T-helper 2 cell treated with Interferon-gamma antibody and Interleukin-4, amounts not matched to agents 100 ng/mL and 5 ng/mL, for 36 hours (primary cell): ENCODE measurements around the gene ZFR2. TPM values are rescaled to one million over a fixed set of nuclear protein-coding genes. Genes with fewer than 3 reads are reported as not detected.
"Not testable (repeated sequence)": the region's sequence is repeated elsewhere in the genome, so short reads cannot be mapped to it uniquely, and the experiment has no call there.

Experiments
- intact Hi-C: fragments of 100-400 bp; cut with micrococcal nuclease; formaldehyde crosslinking; loops from one replicate; pipeline ENCODE4 v1.15.1; 2023
- total RNA-seq: library from RNA; stranded (reverse); gene quantifications from 2 replicates; pipeline ENCODE4 v1.2.3, GENCODE V29; 2022

Gene ZFR2
- total RNA-seq, 1 donor from 2014 or later = 0.30 TPM

- intact Hi-C loops = no loop called here
Measured at GRCh38 chr19:3816566-3817218, 52.1 kb downstream of the ZFR2 start.

- intact Hi-C loops = not testable (repeated sequence)
Measured at GRCh38 chr19:3816148-3816547, 52.7 kb downstream of the ZFR2 start.

GRCh38 chr19:3814648-3815047, 54.2 kb downstream of the ZFR2 start:
- intact Hi-C loops = no loop called here

- intact Hi-C loops = loop anchor here (2.0 kb wide), 1 partner anchor 51 kb away; the partner anchor contains the start of gene MRPL54
Measured at GRCh38 chr19:3813473-3814392, 55.1 kb downstream of the ZFR2 start.

- intact Hi-C loops = no loop called here
Measured at GRCh38 chr19:3810708-3811355, 58.0 kb downstream of the ZFR2 start.

- intact Hi-C loops = no loop called here
Measured at GRCh38 chr19:3809881-3810707, 58.7 kb downstream of the ZFR2 start.

GRCh38 chr19:3808420-3809143, 60.3 kb downstream of the ZFR2 start:
- intact Hi-C loops = no loop called here

GRCh38 chr19:3807574-3808354, 61.1 kb downstream of the ZFR2 start:
- intact Hi-C loops = no loop called here

- intact Hi-C loops = no loop called here
Measured at GRCh38 chr19:3807131-3807480, 61.7 kb downstream of the ZFR2 start.

GRCh38 chr19:3805859-3806258, 63.0 kb downstream of the ZFR2 start:
- intact Hi-C loops = no loop called here

- intact Hi-C loops = no loop called here
Measured at GRCh38 chr19:3804429-3804828, 64.4 kb downstream of the ZFR2 start.

GRCh38 chr19:3803986-3804385, 64.9 kb downstream of the ZFR2 start:
- intact Hi-C loops = no loop called here

GRCh38 chr19:3803114-3803888, 65.5 kb downstream of the ZFR2 start:
- intact Hi-C loops = no loop called here

GRCh38 chr19:3801412-3802096, 67.3 kb downstream of the ZFR2 start:
- intact Hi-C loops = no loop called here

- intact Hi-C loops = no loop called here
Measured at GRCh38 chr19:3800996-3801395, 67.8 kb downstream of the ZFR2 start.

- intact Hi-C loops = no loop called here
Measured at GRCh38 chr19:3798137-3798536, 70.7 kb downstream of the ZFR2 start.

GRCh38 chr19:3796358-3796757, 72.5 kb downstream of the ZFR2 start:
- intact Hi-C loops = no loop called here

GRCh38 chr19:3793799-3794198, 75.0 kb downstream of the ZFR2 start:
- intact Hi-C loops = no loop called here
